Activated T-cell treated with anti-CD3 and anti-CD28 coated beads, Interleukin-2, amount 50 U/mL, for 1 hour (primary cell): ENCODE data around the gene PHKB.
A peak's percentile ranks its signal among the peaks of the same experiment; 100 is the strongest.
"Not testable (repeated sequence)": the region's sequence is repeated elsewhere in the genome, so short reads cannot be mapped to it uniquely, and the experiment has no call there.

Experiments used
- DNase-seq: peaks from one replicate; pipeline ENCODE4 v3.0.0-alpha.2; 2020

The PHKB gene

DNA sequence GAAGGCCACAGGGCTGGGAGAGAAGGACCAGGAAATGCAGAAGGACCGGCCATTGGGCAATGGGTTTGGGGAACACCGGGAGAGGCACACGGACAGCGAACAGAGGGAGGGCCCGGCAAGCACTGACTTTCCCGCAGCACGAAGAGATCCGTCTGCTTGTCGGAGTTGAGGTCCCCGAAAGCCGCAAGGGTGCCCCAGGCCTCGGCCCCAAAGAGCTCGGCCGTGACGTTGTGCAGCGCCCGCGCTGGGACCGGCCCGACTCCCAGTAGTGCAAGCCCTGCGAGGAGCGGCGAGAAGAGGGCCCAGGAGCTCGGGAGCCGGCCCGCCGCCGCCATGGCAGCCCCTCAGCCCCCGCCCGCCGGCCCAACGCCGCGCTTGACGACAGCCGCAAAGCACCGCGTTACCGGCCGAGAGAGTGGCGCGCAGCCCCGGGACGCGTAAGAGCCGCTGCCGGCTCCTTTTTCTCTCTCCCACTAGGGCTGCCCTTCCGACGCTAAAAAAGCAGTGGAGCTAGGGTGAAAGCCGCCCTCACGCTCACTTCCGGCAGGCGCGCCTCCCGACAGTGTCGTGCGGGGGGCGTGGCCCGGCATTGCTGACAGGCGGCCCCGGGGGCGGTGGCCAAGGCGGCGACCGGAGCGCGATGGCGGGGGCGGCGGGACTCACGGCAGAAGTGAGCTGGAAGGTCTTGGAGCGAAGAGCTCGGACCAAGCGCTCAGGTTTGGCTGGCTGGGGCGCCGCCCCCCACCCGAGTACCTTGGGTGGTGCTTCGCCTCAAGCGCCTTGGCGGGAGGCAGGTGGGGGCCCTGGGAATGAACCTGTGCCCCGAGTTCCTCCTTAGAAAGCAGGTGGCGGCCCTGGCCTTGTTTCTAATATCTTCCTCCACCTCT lies at the start of gene PHKB, which contains the start of gene ITFG1:
PHKB (plus strand) TSS at position 621 of the 887 bp plus-strand sequence; CDS start at position 641, 20 bp downstream.
ITFG1 (minus strand) TSS at position 353 of the 887 bp plus-strand sequence; CDS start at position 335, 18 bp downstream.
- DNase-seq = peak; percentile 97

DNA sequence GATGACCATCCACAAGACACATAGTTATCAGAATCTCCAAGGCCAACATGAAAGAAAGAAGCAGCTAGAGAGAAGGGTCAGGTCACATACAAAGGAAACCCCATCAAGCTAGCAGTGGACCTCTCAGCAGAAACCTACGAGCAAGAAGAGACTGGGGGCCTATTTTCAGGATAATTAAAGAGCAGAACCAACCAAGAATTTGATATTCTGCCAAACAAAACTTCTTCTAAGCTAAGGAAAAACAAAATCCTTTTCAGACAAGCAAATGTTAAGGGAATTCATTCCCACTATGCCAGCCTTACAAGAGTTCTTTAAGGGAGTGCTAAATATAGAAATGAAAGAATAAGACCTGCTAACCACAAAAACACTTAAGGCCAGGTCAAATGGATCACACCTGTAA lies 48.1 kb upstream of the PHKB start:
- no peak for DNase-seq

DNA sequence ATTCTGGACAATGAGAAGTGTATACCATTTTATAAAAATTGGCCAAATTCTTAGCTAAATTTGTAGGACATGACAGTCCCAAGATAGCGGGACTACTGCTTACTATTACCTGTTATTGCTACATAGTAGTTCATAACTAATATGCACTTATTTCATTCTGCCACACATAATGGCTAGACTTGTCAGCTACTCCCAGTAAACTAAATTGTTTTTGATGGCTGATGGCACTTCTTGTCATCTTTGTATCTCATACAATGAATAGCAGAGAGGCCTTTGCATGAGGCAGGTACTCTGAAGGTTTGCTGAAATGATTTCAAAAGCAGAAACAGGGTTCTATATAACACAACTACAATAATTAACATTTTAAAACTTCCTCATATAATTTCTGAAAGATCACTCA lies 44.3 kb upstream of the PHKB start:
- no peak for DNase-seq

DNA sequence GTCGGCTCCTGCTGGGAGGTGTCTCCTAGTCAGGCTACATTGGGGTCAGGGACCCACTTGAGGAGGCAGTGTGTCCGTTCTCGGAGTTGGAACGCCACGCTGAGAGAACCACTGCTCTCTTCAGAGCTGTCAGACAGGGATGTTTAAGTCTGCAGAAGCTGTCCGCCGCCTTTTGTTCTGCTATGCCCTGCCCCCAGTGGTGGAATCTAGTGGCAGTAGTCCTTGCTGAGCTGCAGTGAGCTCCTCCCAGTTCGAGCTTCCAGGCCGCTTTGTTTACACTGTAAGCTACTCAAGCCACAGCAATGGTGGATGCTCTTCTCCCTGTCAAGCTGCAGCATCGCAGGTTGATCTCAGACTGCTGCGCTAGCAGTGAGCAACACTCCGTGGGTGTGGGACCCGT lies 36.3 kb upstream of the PHKB start:
- DNase-seq = no peak

DNA sequence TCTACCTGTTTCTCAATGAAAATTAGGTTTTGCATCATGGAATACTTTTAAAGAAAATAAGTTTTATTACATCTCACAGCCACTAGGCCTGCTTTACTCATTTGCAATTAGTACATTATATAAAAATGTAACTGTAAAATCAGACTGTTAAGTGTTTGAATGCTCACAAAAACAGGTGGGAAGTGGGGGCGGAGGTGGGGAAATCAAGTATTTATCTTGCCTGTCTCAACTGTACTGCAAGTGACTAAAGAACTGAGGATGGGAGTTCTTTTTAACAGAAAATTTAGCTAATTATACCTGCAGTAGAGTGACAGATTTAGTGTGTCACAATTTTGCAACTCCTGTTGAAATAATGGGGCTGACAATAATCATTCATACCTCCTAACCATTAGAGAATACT lies 34.3 kb upstream of the PHKB start:
- DNase-seq = no peak

DNA sequence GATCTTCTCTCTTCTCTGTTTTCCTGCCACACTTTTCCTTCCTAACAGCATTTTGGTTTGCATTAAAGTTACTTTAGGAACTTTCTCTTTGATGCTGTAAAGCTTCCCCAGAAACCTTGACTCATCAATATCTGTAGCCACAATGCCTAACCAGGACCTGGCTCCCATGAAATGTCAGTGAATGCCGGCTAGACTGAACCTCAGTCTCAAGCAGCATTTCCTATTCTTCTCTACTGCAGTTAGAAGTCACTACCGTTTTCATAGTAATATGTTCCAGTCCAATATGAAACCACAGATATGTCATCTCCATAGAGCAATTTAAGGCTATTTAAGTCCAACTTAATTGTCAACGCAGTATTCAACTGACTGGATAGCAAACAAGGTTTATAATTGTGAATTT lies 29.2 kb upstream of the PHKB start:
- no peak for DNase-seq

- not testable (repeated sequence) for DNase-seq
These were observed 26.9 kb upstream of the PHKB start for GRCh38 chr16:47434274-47434673.

- not testable (repeated sequence) for DNase-seq
These were observed 21.1 kb upstream of the PHKB start for GRCh38 chr16:47440066-47440465.

GRCh38 chr16:47442884-47443283 lies 18.2 kb upstream of the PHKB start:
- DNase-seq = not testable (repeated sequence)

DNA sequence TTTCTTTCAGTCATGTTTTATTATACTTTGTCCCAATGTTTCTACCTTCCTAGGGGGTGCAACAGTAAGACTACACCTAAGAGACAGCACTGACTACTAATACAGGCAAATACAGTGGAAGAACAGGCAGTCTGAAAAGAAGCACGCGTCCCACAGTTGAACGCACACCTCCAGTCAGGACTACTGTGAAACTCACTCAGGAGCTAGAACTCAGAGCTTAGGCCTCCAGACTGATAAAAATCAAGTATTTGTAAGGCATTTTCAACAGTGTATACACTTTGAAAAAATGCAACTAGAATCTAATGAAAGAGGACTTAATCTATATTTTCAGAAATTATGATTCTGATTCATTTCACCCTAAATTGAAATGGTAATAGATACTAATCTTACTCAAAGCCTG lies 14.7 kb upstream of the PHKB start:
- DNase-seq = no peak

GRCh38 chr16:47448830-47449575 lies 12.1 kb upstream of the PHKB start:
- DNase-seq = no peak

DNA sequence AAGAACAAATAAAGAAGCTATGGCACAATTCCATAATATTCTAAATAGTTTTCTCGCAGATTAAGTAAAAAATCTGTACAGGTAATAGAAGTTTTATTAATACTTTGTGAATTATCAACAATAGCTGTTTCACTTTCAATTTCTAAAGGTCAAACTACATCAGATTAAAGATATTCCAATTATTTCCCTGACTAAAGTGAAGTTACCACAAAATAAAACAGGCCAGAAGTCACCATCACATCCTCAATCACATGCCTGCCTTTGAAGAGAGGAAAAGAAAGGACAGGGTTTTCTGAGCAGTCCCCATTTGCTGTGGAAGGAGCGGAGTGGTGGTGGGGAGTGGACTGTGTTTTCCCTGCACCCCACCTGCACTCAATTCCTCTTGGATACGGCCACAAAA lies 11.3 kb upstream of the PHKB start:
- DNase-seq = no peak

DNA sequence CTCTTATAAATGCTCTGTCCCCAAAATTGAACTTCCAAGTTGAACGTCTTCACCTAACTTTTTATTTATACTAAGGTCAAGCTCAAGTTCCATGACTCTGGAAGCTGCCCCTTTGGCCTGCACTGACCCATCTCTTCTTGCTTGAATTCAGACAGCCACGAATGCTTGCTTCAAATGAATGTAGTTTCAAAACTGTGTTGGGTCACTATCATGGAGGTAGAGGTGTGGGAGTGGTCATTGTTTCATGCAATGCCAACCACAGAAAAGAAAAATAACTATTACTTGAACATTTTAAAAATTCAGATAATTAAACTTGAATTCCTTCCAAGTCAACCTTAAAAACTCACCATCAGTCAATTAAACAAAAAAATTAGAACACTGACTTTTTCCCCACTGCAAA lies 2.8 kb upstream of the PHKB start:
- DNase-seq = no peak

DNA sequence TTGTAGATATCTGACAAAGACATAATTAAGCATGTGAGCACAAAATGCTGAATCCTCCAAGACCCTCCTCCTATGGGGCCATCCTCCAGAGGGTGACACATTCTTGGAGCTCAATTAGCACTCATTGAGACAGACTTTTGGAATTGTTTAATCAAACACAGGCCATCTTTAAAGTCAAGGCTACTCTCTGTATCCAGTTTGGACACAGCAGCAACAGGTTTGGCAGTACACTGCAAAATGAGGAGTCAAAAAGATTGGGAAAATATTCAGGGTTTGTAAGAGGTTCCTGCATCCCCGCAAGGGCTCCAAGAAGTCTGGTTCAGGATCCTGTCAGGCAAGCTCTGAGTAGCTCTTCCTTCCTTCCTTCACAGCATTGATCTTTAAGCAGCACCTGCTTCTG lies 1.5 kb upstream of the PHKB start:
- DNase-seq = no peak

DNA sequence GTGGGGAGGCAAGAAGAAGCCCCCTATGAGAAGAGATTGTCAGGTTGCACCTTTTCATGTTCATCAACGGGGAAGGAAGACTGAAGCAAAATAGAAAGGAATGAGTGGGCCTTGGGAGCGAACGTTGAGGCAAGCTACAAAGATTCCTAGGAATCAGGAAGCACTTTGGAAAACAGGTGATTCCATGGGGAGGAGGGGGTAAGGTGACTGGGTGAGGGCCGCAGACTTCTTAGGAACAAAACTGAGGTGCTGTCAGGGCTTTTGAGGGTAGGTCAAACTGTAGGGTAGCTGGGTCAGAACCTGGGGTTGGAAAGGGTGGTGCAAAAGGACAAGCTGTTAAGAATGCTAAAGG lies 796 bp upstream of the PHKB start:
- no peak for DNase-seq

GRCh38 chr16:47461598-47462266 lies 601 bp downstream of the PHKB start:
- no peak for DNase-seq

DNA sequence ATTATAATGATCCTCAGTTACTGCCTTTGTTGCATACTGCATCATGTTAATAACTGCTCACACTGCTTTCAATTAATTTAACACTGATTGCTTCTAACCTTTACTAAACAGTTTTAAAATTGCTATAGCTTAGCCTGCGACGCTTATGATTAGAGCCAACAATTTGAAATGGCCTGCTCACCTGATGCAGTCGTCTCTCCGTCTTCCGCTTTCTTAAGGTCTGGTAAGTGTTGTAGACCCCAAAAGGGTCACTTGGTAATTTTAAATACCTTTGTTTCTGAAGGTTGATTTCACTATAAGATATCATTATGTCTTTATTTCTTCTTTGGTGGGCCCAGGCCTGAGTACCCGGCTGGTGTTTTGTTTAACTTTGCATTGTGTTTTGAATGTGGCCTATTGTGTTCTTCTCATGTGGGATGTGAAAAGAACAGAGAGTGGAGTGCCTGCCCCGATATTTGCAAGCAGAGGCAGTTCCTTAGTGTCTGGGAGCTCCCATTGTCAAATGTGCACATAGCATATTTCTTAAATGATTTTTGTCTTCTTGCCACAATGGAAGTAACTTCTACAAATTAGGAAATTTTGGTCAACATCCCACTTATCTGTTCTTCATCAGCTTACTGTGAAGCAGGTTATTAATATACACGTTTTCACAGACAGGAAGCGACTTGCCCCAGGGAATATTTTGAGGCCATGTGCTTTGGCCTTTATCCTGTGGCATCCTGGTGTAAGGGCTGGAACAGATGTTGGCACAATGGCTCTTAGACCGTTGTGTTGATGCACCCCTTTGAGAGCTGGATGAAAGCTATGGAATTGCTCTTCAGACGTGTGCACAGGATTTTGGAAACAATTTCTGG lies 2.9 kb downstream of the PHKB start:
- DNase-seq = no peak

GRCh38 chr16:47465919-47466630 lies 4.9 kb downstream of the PHKB start:
- no peak for DNase-seq

DNA sequence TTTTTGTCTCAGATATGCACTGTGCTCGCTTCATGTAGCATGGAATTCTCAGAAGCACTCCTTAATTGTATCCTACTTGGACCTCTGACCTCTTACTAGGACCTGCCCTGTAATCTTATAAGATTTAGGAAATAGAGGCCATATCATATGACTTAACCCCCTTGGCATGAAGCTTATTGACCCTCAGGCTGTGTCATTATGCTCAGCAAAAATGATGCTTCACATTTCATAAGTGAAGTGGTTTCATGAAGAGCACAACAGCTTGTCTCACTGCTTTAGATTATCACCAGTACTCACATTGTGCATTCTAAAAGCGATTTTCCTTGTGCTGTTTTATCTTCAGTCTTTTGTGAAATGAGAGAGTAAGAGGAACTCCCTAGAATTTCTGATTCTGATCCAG lies 6.4 kb downstream of the PHKB start:
- no peak for DNase-seq

DNA sequence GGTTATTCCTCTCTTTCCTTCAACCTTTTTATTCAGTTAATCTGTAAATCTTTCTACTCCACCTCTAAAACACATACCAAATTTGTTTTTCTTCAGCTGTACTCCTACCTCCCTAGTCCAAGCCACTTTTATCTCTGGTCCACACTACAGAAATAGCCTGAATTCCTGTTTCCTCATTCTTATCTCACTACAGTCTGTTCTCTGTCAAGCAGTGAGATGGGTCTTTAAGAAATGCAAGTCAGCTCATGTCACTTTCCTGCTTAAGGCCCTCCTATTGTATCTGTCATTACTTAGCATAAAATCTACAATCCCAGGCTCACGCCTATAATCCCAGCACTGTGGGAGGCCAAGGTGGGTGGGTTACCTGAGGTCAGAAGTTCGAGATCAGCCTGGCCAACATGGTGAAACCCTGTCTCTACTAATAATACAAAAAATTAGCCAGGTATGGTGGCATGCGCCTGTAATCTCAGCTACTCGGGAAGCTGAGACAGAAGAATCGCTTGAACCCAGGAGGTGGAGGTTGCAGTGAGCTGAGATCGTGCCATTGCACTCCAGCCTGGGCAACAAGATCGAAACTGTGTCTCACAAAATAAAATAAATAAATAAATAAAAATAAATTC lies 7.0 kb downstream of the PHKB start:
- DNase-seq = not testable (repeated sequence)

DNA sequence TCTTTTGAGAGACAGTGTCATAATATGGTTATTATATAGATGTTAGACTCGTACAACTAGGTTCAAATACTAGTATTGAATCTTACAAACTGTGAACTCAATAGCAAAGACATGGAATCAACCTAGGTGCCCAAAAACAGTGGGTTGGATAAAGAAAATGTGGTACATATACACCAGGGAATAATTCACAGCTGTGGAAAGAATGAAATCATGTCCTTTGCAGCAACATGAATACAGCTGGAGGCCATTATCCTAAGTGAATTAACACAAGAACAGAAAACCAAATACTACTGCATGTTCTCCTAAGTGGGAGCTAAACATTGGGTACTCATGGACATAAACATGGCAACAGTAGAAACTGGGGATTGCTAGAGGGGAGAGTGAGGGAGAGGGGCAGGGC lies 8.1 kb downstream of the PHKB start:
- DNase-seq = no peak
